H1 (cell line): Measurements from ENCODE around the gene SNTG2. TPM values are rescaled to one million over a fixed set of nuclear protein-coding genes. Genes with fewer than 3 reads are reported as not detected.

Source experiments
- CTCF ChIA-PET: fragments of 300-600 bp; sonication (Branson Sonifier 250); formaldehyde crosslinking; loops from one replicate; lab custom pipeline; 2021; ENCODE audit not compliant: partially characterized antibody; lab: Charles Lee
- POLR2A ChIA-PET: fragments of 300-600 bp; sonication (Branson Sonifier 250); formaldehyde crosslinking; loops from one replicate; lab custom pipeline; 2021; ENCODE audit warnings: inconsistent platforms; ENCODE audit not compliant: partially characterized antibody; lab: Charles Lee
- DNase-seq, 2 experiments: peaks; one replicate each; pipeline versions ENCODE4 v3.0.0 to v3.0.0-alpha.2; 2010 to 2022; ENCODE audit warnings: low spot score in 2 of 2, low read depth in 1 of 2, mixed read lengths in 1 of 2
- FAIRE-seq: peaks from 2 replicates; lab custom pipeline; 2011; peaks lifted over from hg19 to GRCh38; lab: Jason Lieb, UNC
- H2AFZ ChIP-seq: 2 replicates; pipeline ENCODE4 v1.8.1; 2012; ENCODE audit warnings: low read length, inconsistent platforms
- H2AK5ac ChIP-seq: 2 replicates; pipeline ENCODE4 v1.6.1; 2013; ENCODE audit warnings: low read depth, low read length
- H2BK120ac ChIP-seq: replicated peaks from 2 replicates; pipeline ENCODE3; 2013; ENCODE audit warnings: low read depth, low read length, inconsistent platforms
- H2BK12ac ChIP-seq: 2 replicates; pipeline ENCODE4 v1.6.1; 2013; ENCODE audit warnings: low read depth, low read length
- H2BK15ac ChIP-seq: 2 replicates; pipeline ENCODE4 v1.6.1; 2013; ENCODE audit warnings: low read length
- H2BK20ac ChIP-seq: 2 replicates; pipeline ENCODE4 v1.6.1; 2013; ENCODE audit warnings: low read length
- H2BK5ac ChIP-seq: 2 replicates; pipeline ENCODE4 v1.6.1; 2013; ENCODE audit warnings: low read depth, low read length
- H3K14ac ChIP-seq: 2 replicates; pipeline ENCODE4 v1.6.1; 2013; ENCODE audit warnings: inconsistent platforms; ENCODE audit not compliant: insufficient read length
- H3K18ac ChIP-seq: 2 replicates; pipeline ENCODE4 v1.6.1; 2013; ENCODE audit warnings: low read length; ENCODE audit errors: extremely low read depth
- H3K23ac ChIP-seq: 2 replicates; pipeline ENCODE4 v1.6.1; 2013; ENCODE audit warnings: inconsistent platforms; ENCODE audit not compliant: insufficient read length
- H3K23me2 ChIP-seq: 2 replicates; pipeline ENCODE4 v1.6.1; 2013; ENCODE audit warnings: low read depth, low read length
- H3K27ac ChIP-seq: 2 replicates; pipeline ENCODE4 v1.6.1; 2011; ENCODE audit warnings: low read depth, low read length, inconsistent platforms
- H3K27me3 ChIP-seq, 4 experiments: replicated peaks in 1 of 4; 1 replicate in 1 of 4; 2 replicates in 3 of 4; pipeline versions ENCODE4 v1.6.1 to v1.8.1; 2011 to 2013; ENCODE audit warnings: low read length in 3 of 4, mild to moderate bottlenecking in 3 of 4, inconsistent platforms in 2 of 4, mixed read lengths in 2 of 4, moderate library complexity in 1 of 4; ENCODE audit not compliant: control insufficient read depth in 3 of 4, insufficient read depth in 3 of 4; ENCODE audit errors: extremely low read depth in 1 of 4
- H3K36me3 ChIP-seq, 4 experiments: 2 replicates each; pipeline versions ENCODE4 v1.6.1 to v1.8.1; 2011 to 2013; ENCODE audit warnings: mild to moderate bottlenecking in 4 of 4, low read length in 3 of 4, moderate library complexity in 2 of 4, control low read depth in 1 of 4, inconsistent platforms in 1 of 4; ENCODE audit not compliant: insufficient read depth in 4 of 4, control insufficient read depth in 2 of 4
- H3K4ac ChIP-seq: replicated peaks from 2 replicates; pipeline ENCODE3; 2013; ENCODE audit warnings: low read length, low read depth, mixed read lengths, inconsistent platforms; ENCODE audit not compliant: insufficient read length
- H3K4me1 ChIP-seq, 4 experiments: replicated peaks in 1 of 4; 1 replicate in 1 of 4; 2 replicates in 3 of 4; pipeline versions ENCODE4 v1.6.1 to v1.8.1; 2011 to 2013; ENCODE audit warnings: low read length in 3 of 4, inconsistent platforms in 2 of 4, mixed read lengths in 1 of 4; ENCODE audit not compliant: insufficient read depth in 4 of 4, control insufficient read depth in 3 of 4
- H3K4me2 ChIP-seq, 2 experiments: 2 replicates each; pipeline versions ENCODE4 v1.6.1 to v1.8.1; 2011 to 2013; ENCODE audit warnings: low read depth in 2 of 2, low read length in 2 of 2, control low read depth in 1 of 2, inconsistent platforms in 1 of 2, mild to moderate bottlenecking in 1 of 2; ENCODE audit not compliant: insufficient read depth in 1 of 2
- H3K4me3 ChIP-seq, 4 experiments: fragments of 200-600, 300-600 bp in 1 of 4; sonication (generic), shearing (Covaris generic), sonication (Bioruptor Twin) in 1 of 4; 2 replicates each; pipeline versions ENCODE4 v1.5.1 to v1.8.1; 2011 to 2016; ENCODE audit warnings: low read length in 4 of 4, low read depth in 3 of 4, control low read depth in 2 of 4, inconsistent platforms in 2 of 4, mild to moderate bottlenecking in 2 of 4, mixed read lengths in 1 of 4, moderate library complexity in 1 of 4; ENCODE audit not compliant: insufficient read depth in 2 of 4; ENCODE audit errors: extremely low read depth in 1 of 4
- H3K56ac ChIP-seq: replicated peaks from 2 replicates; pipeline ENCODE3; 2013; ENCODE audit warnings: low read depth, mild to moderate bottlenecking, mixed read lengths, low read length, inconsistent platforms; ENCODE audit not compliant: insufficient read length
- H3K79me1 ChIP-seq: 2 replicates; pipeline ENCODE4 v1.6.1; 2013; ENCODE audit warnings: low read depth, low read length, control low read depth
- H3K79me2 ChIP-seq, 2 experiments: 2 replicates each; pipeline versions ENCODE4 v1.6.1 to v1.8.1; 2012 to 2013; ENCODE audit warnings: low read length in 2 of 2, mild to moderate bottlenecking in 2 of 2, inconsistent platforms in 1 of 2; ENCODE audit not compliant: insufficient read depth in 2 of 2, control insufficient read depth in 1 of 2
- H3K9ac ChIP-seq, 4 experiments: replicated peaks in 1 of 4; 1 replicate in 1 of 4; 2 replicates in 3 of 4; pipeline versions ENCODE4 v1.6.1 to v1.8.1; 2011 to 2013; ENCODE audit warnings: low read depth in 3 of 4, low read length in 3 of 4, control low read depth in 2 of 4, mild to moderate bottlenecking in 2 of 4, moderate library complexity in 2 of 4, inconsistent platforms in 1 of 4; ENCODE audit errors: extremely low read depth in 1 of 4
- H3K9me3 ChIP-seq, 2 experiments: 2 replicates each; pipeline versions ENCODE4 v1.6.1 to v1.8.1; 2012 to 2013; ENCODE audit warnings: mild to moderate bottlenecking in 2 of 2, moderate library complexity in 2 of 2, control low read depth in 1 of 2, inconsistent platforms in 1 of 2, low read depth in 1 of 2, low read length in 1 of 2, mixed read lengths in 1 of 2; ENCODE audit not compliant: insufficient read depth in 2 of 2
- H4K20me1 ChIP-seq, 2 experiments: replicated peaks in 1 of 2; 2 replicates each; pipeline versions ENCODE3 to v1.8.1; 2011 to 2013; ENCODE audit warnings: inconsistent platforms in 2 of 2, low read length in 2 of 2, mild to moderate bottlenecking in 1 of 2; ENCODE audit not compliant: insufficient read depth in 2 of 2, control insufficient read depth in 1 of 2
- H4K5ac ChIP-seq: 2 replicates; pipeline ENCODE4 v1.6.1; 2013; ENCODE audit warnings: low read length, low read depth, mixed read lengths, inconsistent platforms; ENCODE audit not compliant: insufficient read length
- H4K8ac ChIP-seq: 2 replicates; pipeline ENCODE4 v1.8.0; 2013; ENCODE audit warnings: mild to moderate bottlenecking, moderate library complexity, low read length, inconsistent platforms; ENCODE audit not compliant: insufficient read depth; ENCODE audit errors: extremely low read depth
- H4K91ac ChIP-seq: replicated peaks from 2 replicates; pipeline ENCODE3; 2013; ENCODE audit warnings: low read length, mixed read lengths, inconsistent platforms; ENCODE audit not compliant: insufficient read length
- ASH2L ChIP-seq: fragments of 200-600, 300-600 bp; sonication (generic); IDR thresholded peaks from one replicate; pipeline ENCODE4 v1.7.1; 2017; ENCODE audit warnings: low read length
- ATF2 ChIP-seq: IDR thresholded peaks from 2 replicates; pipeline ENCODE4 v1.6.1; 2012; ENCODE audit warnings: low read length, inconsistent platforms
- BRCA1 ChIP-seq: IDR thresholded peaks from 2 replicates; pipeline ENCODE4 v1.6.1; 2012; ENCODE audit warnings: low read depth, low read length, improper control_type of control experiment
- CBX5 ChIP-seq: fragments of 300-800, 300-1000 bp; sonication (generic); IDR thresholded peaks from 2 replicates; pipeline ENCODE4 v1.7.1; 2016; ENCODE audit warnings: antibody characterized with exemption, low read length, low read depth
- CTBP2 ChIP-seq: IDR thresholded peaks from 2 replicates; pipeline ENCODE4 v1.7.0; 2011; ENCODE audit warnings: borderline replicate concordance, mild to moderate bottlenecking, moderate library complexity, mixed read lengths, low read length; ENCODE audit not compliant: insufficient read depth, insufficient read length
- EZH2 ChIP-seq: fragments of 200-600 bp; sonication (generic); IDR thresholded peaks from 2 replicates; pipeline ENCODE4 v1.7.1; 2012; ENCODE audit warnings: low read depth, mild to moderate bottlenecking, moderate library complexity, low read length, inconsistent platforms; ENCODE audit not compliant: severe bottlenecking
- JUND ChIP-seq: IDR thresholded peaks from 2 replicates; pipeline ENCODE4 v1.6.1; 2011; ENCODE audit warnings: mild to moderate bottlenecking, improper control_type of control experiment, low read length
- KDM1A ChIP-seq: fragments of 200-600, 300-600 bp; sonication (generic); IDR thresholded peaks from 2 replicates; pipeline ENCODE4 v1.7.1; 2016; ENCODE audit warnings: mild to moderate bottlenecking, low read length, borderline replicate concordance
- POU5F1 ChIP-seq: IDR thresholded peaks from 2 replicates; pipeline ENCODE4 v1.6.1; 2011; ENCODE audit warnings: low read depth, mild to moderate bottlenecking, low read length, moderate library complexity
- RFX5 ChIP-seq: IDR thresholded peaks from 2 replicates; pipeline ENCODE4 v1.6.1; 2011; ENCODE audit warnings: low read depth, low read length, improper control_type of control experiment, borderline replicate concordance
- SP4 ChIP-seq: IDR thresholded peaks from 2 replicates; pipeline ENCODE4 v1.6.1; 2012; ENCODE audit warnings: low read length, inconsistent platforms
- TAF7 ChIP-seq: optimal IDR thresholded peaks from 2 replicates; pipeline ENCODE3; 2011; ENCODE audit warnings: low read depth, mild to moderate bottlenecking, inconsistent platforms, low read length, moderate library complexity, borderline replicate concordance
- TEAD4 ChIP-seq: IDR thresholded peaks from 2 replicates; pipeline ENCODE4 v1.6.1; 2012; ENCODE audit warnings: low read depth, low read length, inconsistent platforms, mixed read lengths
- YY1 ChIP-seq: IDR thresholded peaks from 2 replicates; pipeline ENCODE4 v1.6.1; 2011; ENCODE audit warnings: low read depth, mild to moderate bottlenecking, low read length
- WGBS, 2 experiments: shearing (Covaris generic) in 1 of 2; methylation state at CpG; one replicate each; pipeline versions ENCODE4 v1.1.6 to v1.1.7; 2013 to 2015; ENCODE audit warnings: low lambda C conversion rate in 2 of 2, mixed read lengths in 2 of 2, inconsistent platforms in 1 of 2, low coverage in 1 of 2, missing lambda C conversion rate in 1 of 2; ENCODE audit not compliant: insufficient replicate concordance in 2 of 2, insufficient coverage in 1 of 2, insufficient read length in 1 of 2; ENCODE audit errors: extremely low coverage in 1 of 2, missing lambda C conversion rate in 1 of 2; 5-methylcytosine and 5-hydroxymethylcytosine counted together
- polyA plus RNA-seq, 7 experiments: library from polyadenylated mRNA; depleted of rRNA in 3 of 7; stranded (reverse) in 5 of 7; unstranded in 2 of 7; fragments of >200 nt in 5 of 7; fragments of 200-250 nt in 2 of 7; gene quantifications; 1 replicate in 5 of 7; 2 replicates in 1 of 7; 4 replicates in 1 of 7; pipeline versions ENCODE4 v1.2.1 to v1.2.3, GENCODE V29; 2011 to 2013; ENCODE audit warnings: missing spikeins in 2 of 7, mixed read lengths in 2 of 7
- total RNA-seq: library from RNA; stranded (reverse); fragmentation: NEBNext Ultra II Directional; extraction: Animal tissue kit (Norgen Biotek cat#: 25700); gene quantifications from 2 replicates; pipeline ENCODE4 v1.2.1, GENCODE V29; 2021

SNTG2 gene
- total and polyA plus RNA-seq, 2 of the 8 experiments (the other 6 are each of a cell fraction or from before 2014, with no cell fraction given) = 6.6 to 18.1 TPM

- no peak overlapping the region for H3K4me3 ChIP-seq
- no peak overlapping the region for H2BK15ac ChIP-seq
- no peak overlapping the region for H2BK12ac ChIP-seq
- DNase-seq (no peak), FAIRE-seq (no peak)
- no peak overlapping the region; the same call in 1 of the 2 replicates for H2BK5ac ChIP-seq
- no peaks in the 10 kb centered on the region for H3K79me2 ChIP-seq
- 88% methylated on average over 6 of the region's 11 CpGs; no CpG with 5 or more reads in 1 of the 2 experiments for whole genome bisulfite sequencing, 2 experiments
- ChIA-PET CTCF (no interaction called here), POLR2A (no interaction called here)
- no peaks in the 10 kb centered on the region for H3K27me3 ChIP-seq
- no peak overlapping the region for H3K18ac ChIP-seq
- no peak overlapping the region for H3K4ac ChIP-seq
- H3K56ac ChIP-seq = no peak overlapping the region
- no peak overlapping the region for H3K9ac ChIP-seq
- peaks cover 0 to 1% of the 10 kb centered on the region in 2 experiments for H4K20me1 ChIP-seq
- H3K4me1 ChIP-seq = no peaks in the 10 kb centered on the region
- H2AFZ ChIP-seq = no peak overlapping the region
- H3K9me3 ChIP-seq = peaks cover 3 to 9% of the 10 kb centered on the region in 2 experiments; a peak in 1 of 4 replicates
- H3K23me2 ChIP-seq = no peaks in the 10 kb centered on the region
- no peak overlapping the region for H2AK5ac ChIP-seq
- H3K79me1 ChIP-seq = no peaks in the 10 kb centered on the region
- H2BK20ac ChIP-seq = no peak overlapping the region
- H3K27ac ChIP-seq = no peak overlapping the region
- no peak overlapping the region for H4K8ac ChIP-seq
- no peak overlapping the region for H3K14ac ChIP-seq
- no peak overlapping the region for H4K91ac ChIP-seq
- H4K5ac ChIP-seq = no peak overlapping the region
- no peak overlapping the region for H3K4me2 ChIP-seq
- no peak overlapping the region for H3K23ac ChIP-seq
- H3K36me3 ChIP-seq = no peaks in the 10 kb centered on the region; a peak in 1 of 8 replicates
- no peak overlapping the region for H2BK120ac ChIP-seq
- TF ChIP-seq TAF7 (no peak), SP4 (no peak), JUND (no peak), BRCA1 (no peak), POU5F1 (no peak), ATF2 (no peak), YY1 (no peak), TEAD4 (no peak), CTBP2 (no peak), ASH2L (no peak), KDM1A (no peak), CBX5 (no peak), EZH2 (no peak), RFX5 (no peak)
Measured at GRCh38 chr2:1223791-1224190, 273.1 kb downstream of the SNTG2 start.
